Lower leg skin (tissue), 3 donors: ENCODE results near the gene INTS12.

ENCODE experiments used
- POLR2A ChIP-seq, 2 donors: fragments of 450-650 bp; IDR thresholded peaks; one replicate each; pipeline ENCODE4 v1.6.1; 2016 to 2017; ENCODE audit warnings: antibody characterized with exemption in 2 of 2, mild to moderate bottlenecking in 1 of 2, moderate library complexity in 1 of 2
- TF ChIP-seq, protein P1 (sequence below), 3 donors: fragments of 450-650 bp; IDR thresholded peaks; one replicate each; pipeline ENCODE4 v1.5.1; 2016; ENCODE audit warnings: antibody characterized with exemption in 3 of 3, mild to moderate bottlenecking in 3 of 3, moderate library complexity in 2 of 3

DNA sequence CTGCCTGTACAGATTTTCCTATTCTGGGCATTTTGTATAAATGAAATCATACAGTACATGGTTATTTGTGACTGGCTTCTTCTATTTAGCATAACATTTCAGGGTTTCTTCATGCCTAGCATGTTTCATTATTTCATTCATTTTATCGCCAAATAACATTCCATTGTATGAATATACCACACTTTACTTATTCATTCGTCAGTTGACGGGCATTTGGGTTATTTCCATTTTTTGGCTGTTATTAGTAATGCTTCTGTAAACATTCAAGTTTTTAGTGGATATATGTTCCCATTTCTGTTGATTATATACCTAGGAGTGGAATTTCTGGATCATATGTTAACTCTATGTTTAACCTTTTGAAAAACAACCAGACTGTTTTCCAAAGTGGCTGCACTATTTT is 47.5 kb downstream of the INTS12 start:
- TF ChIP-seq, protein P1, sequence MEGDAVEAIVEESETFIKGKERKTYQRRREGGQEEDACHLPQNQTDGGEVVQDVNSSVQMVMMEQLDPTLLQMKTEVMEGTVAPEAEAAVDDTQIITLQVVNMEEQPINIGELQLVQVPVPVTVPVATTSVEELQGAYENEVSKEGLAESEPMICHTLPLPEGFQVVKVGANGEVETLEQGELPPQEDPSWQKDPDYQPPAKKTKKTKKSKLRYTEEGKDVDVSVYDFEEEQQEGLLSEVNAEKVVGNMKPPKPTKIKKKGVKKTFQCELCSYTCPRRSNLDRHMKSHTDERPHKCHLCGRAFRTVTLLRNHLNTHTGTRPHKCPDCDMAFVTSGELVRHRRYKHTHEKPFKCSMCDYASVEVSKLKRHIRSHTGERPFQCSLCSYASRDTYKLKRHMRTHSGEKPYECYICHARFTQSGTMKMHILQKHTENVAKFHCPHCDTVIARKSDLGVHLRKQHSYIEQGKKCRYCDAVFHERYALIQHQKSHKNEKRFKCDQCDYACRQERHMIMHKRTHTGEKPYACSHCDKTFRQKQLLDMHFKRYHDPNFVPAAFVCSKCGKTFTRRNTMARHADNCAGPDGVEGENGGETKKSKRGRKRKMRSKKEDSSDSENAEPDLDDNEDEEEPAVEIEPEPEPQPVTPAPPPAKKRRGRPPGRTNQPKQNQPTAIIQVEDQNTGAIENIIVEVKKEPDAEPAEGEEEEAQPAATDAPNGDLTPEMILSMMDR (IDR thresholded peaks at IDR 0.05) = no peak
- TF ChIP-seq POLR2A (IDR thresholded peaks at IDR 0.05) = no peak
